RWPE2 (cell line): Measurements from ENCODE around the gene COMMD10.

Experiments used
- ATAC-seq: fragments of 200-7000 bp; cut with Tn5 transposase; 3 replicates; pipeline ENCODE4 v1.9.1; 2021; ENCODE audit warnings: low read depth
- DNase-seq: peaks from one replicate; pipeline ENCODE4 v3.0.0-alpha.2; 2020; ENCODE audit warnings: low spot score
- H3K27ac ChIP-seq: fragments of 450-650 bp; 2 replicates; pipeline ENCODE4 v1.5.1; 2017; ENCODE audit warnings: mild to moderate bottlenecking; ENCODE audit not compliant: poor library complexity, severe bottlenecking
- H3K27me3 ChIP-seq: fragments of 250-450 bp; sonication (Bioruptor Pico); 2 replicates; pipeline ENCODE4 v1.5.1; 2021; ENCODE audit warnings: mild to moderate bottlenecking, moderate library complexity; ENCODE audit not compliant: insufficient read depth, poor library complexity, severe bottlenecking
- H3K36me3 ChIP-seq: fragments of 250-450 bp; sonication (Bioruptor Pico); 2 replicates; pipeline ENCODE4 v1.5.1; 2020; ENCODE audit warnings: low read depth, mild to moderate bottlenecking, moderate library complexity
- H3K4me1 ChIP-seq: fragments of 250-450 bp; sonication (Bioruptor Pico); 2 replicates; pipeline ENCODE4 v1.5.1; 2021; ENCODE audit warnings: mild to moderate bottlenecking, moderate library complexity; ENCODE audit not compliant: insufficient read depth, poor library complexity, severe bottlenecking
- H3K4me3 ChIP-seq: fragments of 250-450 bp; sonication (Bioruptor Pico); 2 replicates; pipeline ENCODE4 v1.5.1; 2021; ENCODE audit warnings: mild to moderate bottlenecking, moderate library complexity; ENCODE audit not compliant: severe bottlenecking
- H3K9me3 ChIP-seq: fragments of 250-450 bp; sonication (Bioruptor Pico); 2 replicates; pipeline ENCODE4 v1.5.1; 2021; ENCODE audit warnings: mild to moderate bottlenecking, moderate library complexity; ENCODE audit not compliant: severe bottlenecking
- TF ChIP-seq, protein P1 (sequence below): fragments of 450-650 bp; IDR thresholded peaks from one replicate; pipeline ENCODE4 v1.5.1; 2017; ENCODE audit warnings: mild to moderate bottlenecking, moderate library complexity; ENCODE audit not compliant: poor library complexity, severe bottlenecking

Gene COMMD10

DNA sequence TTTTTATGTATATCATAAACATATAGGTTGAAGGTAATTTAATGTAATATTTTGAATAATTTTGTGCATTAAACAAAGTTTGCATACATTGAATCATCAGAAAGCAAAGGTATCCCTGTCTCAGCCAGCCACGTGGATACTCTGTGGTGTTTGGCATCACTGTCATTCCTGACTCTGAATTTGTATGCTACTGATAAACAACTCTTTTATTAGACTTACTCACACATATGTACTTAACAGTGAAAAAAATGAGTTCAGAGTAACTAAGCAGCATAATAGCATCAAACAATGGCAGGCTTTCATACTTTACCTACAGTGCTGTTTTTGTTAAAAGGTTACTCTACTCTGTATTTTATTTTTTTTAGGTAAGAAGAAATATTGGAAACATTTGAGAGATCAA is 171.9 kb downstream of the COMMD10 start:
- no peak for ATAC-seq
- H3K27me3 ChIP-seq, result no peaks in the 10 kb centered on the region
- no peaks in the 10 kb centered on the region for H3K36me3 ChIP-seq
- H3K4me1 ChIP-seq, result no peaks in the 10 kb centered on the region
- DNase-seq, result no peak
- no peak overlapping the region for H3K4me3 ChIP-seq
- no peaks in the 10 kb centered on the region for H3K9me3 ChIP-seq
- TF ChIP-seq, protein P1, sequence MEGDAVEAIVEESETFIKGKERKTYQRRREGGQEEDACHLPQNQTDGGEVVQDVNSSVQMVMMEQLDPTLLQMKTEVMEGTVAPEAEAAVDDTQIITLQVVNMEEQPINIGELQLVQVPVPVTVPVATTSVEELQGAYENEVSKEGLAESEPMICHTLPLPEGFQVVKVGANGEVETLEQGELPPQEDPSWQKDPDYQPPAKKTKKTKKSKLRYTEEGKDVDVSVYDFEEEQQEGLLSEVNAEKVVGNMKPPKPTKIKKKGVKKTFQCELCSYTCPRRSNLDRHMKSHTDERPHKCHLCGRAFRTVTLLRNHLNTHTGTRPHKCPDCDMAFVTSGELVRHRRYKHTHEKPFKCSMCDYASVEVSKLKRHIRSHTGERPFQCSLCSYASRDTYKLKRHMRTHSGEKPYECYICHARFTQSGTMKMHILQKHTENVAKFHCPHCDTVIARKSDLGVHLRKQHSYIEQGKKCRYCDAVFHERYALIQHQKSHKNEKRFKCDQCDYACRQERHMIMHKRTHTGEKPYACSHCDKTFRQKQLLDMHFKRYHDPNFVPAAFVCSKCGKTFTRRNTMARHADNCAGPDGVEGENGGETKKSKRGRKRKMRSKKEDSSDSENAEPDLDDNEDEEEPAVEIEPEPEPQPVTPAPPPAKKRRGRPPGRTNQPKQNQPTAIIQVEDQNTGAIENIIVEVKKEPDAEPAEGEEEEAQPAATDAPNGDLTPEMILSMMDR, result no peak
- no peak overlapping the region for H3K27ac ChIP-seq

DNA sequence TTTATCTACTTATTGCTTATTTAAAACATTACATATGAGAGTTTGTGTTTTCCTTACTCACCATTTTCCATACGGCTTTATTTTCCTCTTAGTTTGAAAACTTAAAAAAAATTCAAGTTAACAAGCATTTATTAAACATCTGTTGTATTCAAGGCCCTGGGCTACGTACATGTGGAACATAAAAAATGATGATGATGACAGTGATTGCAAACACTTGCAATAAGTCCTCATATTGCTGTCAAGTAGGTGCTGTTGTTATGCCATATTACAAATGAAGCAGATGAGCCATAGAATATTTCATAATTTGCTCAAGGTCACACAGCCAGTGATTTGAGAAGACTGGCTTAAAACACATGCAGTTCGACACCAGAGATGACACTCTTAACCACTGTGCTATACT is 180.6 kb downstream of the COMMD10 start:
- TF ChIP-seq, protein P1, result no peak
- Histone ChIP-seq H3K36me3 (no peaks in the 10 kb centered on the region), H3K27ac (no peak overlapping the region), H3K9me3 (peaks cover 3% of the 10 kb centered on the region), H3K27me3 (no peaks in the 10 kb centered on the region), H3K4me3 (no peak overlapping the region), H3K4me1 (no peaks in the 10 kb centered on the region)
- no peak for DNase-seq
- ATAC-seq, result no peak

DNA sequence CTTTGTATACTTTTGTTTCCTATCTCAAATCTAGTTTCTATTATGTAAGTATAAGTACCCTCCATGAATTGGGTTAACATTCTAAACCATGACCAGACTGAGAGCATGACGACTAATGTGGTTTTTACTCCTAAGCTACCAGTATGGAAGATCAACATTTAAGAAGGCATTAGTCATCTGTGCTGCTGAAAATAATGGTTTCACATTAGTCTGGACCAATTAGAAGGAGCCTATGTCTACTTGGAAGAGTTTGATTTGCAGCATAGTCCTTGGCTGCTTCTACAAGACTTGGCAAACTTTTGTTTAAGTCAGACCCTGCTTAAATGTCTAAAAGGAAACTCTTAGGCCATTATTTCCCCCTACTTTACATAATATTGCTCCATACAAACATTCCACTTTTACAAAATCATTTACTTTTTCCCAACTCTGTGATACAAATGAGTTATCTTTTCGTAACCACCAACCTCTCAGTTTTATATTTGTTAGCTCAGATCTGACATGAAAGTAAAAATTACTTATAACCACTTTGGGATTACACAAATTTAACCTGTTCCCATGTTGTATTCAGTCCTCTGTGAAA is 186.7 kb downstream of the COMMD10 start:
- TF ChIP-seq, protein P1, result no peak
- DNase-seq (no peak), ATAC-seq (no peak; the same call in 2 of the 3 replicates)

DNA sequence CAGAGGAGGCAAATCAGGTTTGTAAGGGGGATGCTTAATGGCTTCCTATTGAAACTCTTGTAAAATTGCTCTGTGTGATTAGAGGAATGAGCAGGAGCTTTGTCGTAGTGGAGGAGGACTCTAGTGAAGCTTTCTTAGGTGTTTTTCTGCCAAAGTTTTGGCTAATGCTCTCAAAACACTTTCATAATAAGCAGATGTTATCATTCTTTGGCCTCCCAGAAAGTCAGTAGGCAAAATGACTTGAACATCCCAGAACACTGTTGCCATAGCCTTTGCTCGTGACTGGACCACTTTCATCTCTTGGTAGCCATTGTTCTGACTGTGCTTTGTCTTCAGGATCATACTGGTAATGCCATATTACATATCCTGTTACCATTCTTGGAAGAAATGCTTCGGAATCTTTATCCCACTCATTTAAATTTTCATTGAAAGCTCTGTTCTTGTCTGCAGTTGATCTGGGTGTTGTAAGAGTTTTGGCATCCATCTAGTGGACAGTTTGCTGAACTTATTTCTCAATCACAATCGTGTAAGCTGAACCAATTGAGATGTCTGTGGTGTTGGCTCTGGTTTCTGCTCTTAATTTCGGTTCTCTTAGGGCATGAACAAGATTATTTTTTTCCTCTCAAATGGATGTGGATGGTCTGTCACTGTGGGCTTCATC is 187.6 kb downstream of the COMMD10 start:
- Histone ChIP-seq H3K27ac (no peak overlapping the region), H3K4me1 (no peaks in the 10 kb centered on the region), H3K27me3 (no peaks in the 10 kb centered on the region), H3K4me3 (no peak overlapping the region), H3K9me3 (peaks cover 12% of the 10 kb centered on the region), H3K36me3 (no peaks in the 10 kb centered on the region)
- no peak for ATAC-seq
- no peak for DNase-seq
- TF ChIP-seq, protein P1, result no peak

More for the DNA sequence above, 186.7 kb downstream of the COMMD10 start:
- Histone ChIP-seq H3K27ac (no peak overlapping the region), H3K4me3 (no peak overlapping the region), H3K9me3 (peaks cover 3% of the 10 kb centered on the region), H3K4me1 (no peaks in the 10 kb centered on the region), H3K36me3 (no peaks in the 10 kb centered on the region), H3K27me3 (no peaks in the 10 kb centered on the region)
